Stimulated activated CD8-positive, alpha-beta memory T cell treated with anti-CD3 and anti-CD28 coated beads, Interleukin-2, amount 100 ng/mL, for 1 hour (primary cell): ENCODE data around the gene SMIM43.
"Not testable (repeated sequence)": the region's sequence is repeated elsewhere in the genome, so short reads cannot be mapped to it uniquely, and the experiment has no call there.

Source experiments
- DNase-seq, 2 donors: peaks; one replicate each; pipeline ENCODE4 v3.0.0-alpha.2; 2020; ENCODE audit warnings: low read depth in 2 of 2

SMIM43 gene

DNA sequence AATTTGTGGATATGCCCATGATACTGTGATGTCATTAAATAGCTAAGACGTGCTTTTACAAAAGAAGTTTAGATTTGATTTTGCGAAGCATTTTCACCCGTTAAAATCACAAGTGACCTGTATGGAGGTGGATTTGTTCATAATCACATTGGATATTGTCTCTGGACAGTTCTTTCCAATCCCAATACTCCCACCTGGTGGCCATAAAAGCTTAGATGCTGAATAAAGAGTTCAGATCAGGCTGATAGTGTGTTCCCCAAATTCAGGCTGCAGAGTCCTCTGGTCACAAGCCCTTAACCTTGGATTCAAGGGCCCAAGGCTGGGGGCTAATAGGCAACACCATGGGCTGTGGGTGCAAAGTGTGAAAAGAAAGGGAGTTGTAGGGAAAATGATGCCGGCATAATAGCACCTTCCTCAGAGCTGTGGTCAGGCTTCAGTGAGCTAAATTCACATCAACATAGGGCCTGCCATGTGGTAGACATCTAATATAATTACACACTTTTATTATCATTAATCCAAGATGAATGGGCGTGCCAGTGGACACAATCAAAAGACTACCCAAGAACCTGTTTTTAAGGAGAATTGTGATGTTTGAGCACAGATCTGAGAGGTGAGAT, 28.1 kb downstream of the SMIM43 start:
- DNase-seq: no peak

DNA sequence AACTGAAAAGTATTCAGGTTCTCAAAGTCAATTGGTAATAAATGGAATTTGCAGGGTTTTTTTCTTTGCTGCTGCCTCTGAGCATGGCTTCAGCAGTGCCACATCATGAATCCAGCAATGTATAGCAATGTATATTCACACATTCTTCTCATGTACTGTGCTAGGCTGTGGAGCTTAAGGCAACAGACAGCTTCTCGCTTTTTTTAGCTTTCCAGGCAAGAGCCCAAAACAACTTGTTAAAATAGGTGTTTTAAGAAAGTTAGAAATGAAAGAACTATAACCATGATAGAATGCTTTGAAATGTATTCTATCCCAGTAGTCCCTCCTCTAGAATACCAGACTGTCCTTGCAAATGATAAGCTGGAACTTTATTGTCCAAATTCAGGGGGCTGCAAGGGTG, 30.4 kb downstream of the SMIM43 start:
- DNase-seq: no peak

DNA sequence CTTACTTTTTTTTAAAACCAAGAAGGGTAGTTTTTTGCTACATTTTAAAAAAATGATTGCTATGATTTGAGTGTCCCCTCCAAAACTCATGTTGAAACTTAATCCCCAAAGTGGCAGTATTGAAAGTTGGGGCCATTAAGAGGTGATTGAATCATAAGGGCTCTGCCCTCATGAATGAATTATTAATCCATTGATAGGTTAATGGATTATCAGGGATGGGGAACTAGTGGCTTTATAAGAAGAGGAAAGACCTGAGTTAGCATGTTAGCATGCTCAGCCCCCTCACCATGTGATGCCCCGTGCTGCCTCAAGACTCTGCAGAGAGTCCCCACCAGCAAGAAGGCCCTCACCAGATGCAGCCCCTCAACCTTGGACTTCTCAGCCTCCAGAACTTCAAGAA, 31.0 kb downstream of the SMIM43 start:
- no peak for DNase-seq

DNA sequence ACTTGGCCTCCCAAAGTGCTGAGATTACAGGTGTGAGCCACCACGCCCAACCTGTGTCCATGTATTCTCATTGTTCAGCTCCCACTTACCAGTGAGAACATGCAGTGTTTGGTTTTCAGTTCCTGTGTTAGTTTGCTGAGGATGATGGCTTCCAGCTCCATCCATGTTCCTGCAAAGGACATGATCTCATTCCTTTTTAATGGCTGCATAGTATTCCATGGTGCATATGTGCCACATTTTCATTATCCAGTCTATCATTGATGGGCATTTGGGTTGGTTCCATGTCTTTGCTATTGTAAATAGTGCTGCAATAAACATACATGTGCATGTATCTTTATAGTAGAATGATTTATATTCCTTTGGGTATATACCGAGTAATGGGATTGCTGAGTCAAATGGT, 35.2 kb downstream of the SMIM43 start:
- DNase-seq: not testable (repeated sequence)

DNA sequence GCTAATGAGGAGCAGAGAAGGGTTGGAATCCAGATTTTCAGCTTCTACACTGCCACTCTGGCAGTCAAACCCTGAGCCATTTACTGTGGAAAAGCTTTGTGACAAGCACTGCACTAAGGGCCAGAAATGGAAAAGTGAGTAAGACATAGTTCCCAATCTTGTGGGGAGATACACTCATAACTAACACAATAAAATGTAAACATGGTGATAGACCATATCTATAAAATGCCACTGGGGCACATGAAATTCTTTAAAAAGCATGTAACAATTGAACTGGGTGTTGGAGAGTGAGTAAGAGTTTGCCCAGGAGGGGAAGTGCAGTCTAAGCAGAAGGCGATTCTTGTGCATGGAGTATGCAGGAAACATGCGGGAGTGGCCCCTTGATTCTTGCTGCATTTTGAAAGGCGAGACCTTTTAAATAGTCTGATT, 36.2 kb downstream of the SMIM43 start:
- no peak for DNase-seq

DNA sequence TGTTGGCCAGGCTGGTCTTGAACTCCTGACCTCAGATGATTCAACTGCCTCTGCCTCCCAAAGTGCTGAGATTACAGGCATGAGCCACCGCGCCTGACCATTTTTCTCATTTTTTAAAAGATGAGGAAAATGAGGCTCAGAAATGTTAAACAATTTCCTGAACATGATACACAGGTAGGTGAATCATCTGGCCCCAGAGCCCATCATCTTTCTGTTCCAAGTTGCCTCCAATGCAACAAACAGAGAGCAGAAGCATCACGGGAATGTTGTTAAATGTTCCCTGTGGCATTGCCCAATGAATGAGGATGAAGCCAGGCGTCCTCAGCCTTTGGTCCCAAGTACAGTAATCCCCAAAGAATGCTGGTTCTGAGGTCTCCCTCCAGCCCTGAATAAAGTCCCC, 36.9 kb downstream of the SMIM43 start:
- no peak for DNase-seq

DNA sequence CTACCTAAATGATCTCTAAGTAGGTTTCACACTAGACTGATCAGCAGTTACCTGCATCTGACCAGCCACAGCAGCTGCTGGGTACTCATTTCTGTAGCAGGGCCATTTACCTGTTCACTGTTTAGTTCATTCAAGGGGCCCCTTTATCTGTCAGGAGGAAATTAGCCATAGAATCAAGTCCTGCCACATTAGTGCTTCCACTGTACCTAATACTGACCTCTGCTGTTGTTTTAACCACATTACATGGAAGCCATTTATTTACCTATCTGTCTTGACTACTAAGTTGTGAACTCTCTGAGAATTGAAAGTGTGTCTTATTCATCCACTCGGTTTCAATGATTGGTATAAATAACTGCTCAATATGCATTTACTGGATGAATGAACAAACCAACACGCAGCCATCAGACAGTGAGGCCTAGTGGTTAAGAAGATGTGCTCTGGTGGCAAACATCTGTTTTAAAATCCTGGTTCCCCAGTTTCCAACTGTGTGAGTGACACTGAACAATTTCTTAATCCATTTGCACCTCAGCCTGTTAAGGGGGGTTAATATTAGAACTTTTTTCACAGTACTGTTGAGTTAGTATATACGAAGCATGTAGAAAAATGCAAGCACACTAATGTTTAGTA, 38.2 kb downstream of the SMIM43 start:
- DNase-seq: no peak

DNA sequence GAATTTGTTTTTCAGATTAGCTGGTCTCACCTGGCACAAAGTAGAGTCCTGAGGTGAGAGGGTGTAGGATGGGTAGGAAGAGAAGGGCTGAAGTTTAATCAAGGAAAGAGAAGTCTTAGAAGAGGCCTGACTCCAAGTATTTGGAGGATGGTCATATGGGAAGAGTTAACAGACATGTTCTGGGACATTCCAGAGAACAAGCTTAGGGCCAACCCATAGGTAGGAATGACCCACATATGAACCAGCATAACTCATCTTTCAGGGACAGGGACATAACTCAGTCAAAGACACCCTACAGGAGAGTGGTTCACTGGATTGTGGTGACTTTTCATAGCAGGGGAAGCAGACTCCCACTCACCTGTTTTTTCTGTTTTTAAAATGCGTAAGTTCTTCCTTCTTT, 40.3 kb downstream of the SMIM43 start:
- no peak for DNase-seq

DNA sequence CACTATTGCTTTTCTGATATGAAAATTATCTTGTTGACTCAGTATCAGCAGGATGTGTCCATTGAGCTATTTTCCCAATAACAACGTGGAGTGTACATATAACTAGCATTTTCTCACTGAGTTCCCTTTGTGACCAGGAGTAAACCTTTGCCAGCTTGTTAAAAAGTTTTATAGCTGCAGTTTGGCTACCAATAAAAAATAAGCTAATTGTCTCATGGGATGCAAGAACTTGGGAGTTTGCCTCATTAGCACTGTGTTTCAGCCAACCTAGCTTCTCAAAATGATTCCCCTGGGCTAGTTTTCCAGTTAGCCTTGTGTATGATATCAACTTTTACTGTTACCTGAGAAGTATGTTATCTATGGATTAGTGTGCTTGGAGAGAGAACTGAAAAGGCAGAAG, 43.3 kb downstream of the SMIM43 start:
- no peak for DNase-seq

DNA sequence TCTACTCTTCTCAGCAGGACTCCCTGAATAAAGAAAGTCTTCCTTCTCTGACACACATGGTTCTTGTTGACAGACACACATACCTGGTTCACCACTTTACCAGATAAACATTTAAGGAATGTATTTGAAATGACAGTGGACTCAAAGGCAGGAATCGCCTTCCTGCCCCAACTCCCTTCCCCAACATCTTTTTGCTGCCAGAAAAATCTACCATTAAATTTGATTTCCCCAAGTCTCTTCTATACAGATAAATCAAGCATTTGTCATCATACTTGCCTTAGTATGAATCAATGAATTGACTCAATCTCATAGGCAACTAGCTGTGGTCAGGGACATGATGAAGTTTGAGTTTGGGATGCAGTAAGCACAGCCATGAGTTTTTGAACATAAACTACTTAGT, 44.9 kb downstream of the SMIM43 start:
- no peak for DNase-seq

DNA sequence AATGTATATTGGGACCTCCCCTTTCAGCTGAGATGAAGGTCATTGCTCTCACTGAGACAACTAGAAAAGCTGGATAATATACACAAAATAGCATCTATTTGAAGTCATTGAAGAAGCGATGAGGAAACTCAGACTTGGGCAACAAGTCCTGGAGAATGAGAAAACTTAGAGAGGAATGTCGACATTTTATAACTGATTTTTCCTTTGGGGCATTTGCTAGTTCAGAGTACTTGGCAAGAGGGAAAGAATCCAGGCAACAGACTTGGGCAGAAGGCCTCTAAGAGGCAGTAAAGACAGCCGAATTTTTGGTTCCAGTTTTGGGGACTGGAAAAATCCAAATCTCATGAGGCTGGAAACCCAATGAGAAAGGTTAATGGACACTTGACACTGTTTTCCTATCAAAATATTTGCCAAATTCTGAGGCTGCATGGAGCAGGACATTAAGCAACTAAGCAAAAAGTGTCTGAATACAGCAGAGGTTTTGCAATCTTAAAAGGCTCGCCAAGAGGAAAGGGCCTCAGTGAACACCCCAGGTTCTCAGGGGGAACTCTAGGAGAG, 47.2 kb downstream of the SMIM43 start:
- DNase-seq: no peak

DNA sequence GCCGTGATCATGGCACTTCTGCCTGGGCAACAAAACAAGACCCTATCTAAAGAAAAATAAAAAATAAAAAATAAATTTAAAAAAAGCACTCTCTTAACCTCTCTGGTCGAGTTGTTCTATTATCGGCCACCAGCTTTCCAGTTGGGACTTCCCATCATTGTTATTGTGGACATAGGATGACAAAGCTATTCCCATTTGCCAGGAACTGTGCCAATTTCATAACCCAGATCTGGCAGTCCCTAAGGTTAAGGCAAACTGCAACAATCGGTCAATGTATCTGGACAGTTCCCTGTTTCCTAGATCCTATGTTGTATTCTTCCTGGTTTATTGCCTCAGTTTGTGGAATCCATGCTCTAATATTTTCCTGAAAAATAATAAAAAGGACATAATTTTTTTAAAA, 50.4 kb downstream of the SMIM43 start:
- DNase-seq: no peak

DNA sequence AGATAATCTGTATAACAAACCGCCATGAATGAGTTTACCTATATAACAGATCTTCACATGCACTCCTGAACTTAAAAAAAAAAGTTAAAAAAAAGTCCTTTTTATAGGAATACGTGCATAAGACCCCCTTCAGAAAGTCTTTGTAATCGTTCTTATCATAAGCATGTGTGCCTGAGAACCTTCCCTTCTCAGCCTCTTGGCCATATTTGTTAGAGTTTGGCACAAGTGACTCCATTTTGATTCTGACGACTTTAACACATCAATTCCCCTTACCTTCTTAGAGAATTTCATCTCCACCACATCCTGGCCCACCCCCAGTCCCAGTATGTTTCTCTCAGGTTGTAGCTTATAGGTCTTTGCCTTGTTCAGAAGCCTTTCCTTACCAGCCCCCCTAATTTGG, 52.2 kb downstream of the SMIM43 start:
- DNase-seq: no peak

DNA sequence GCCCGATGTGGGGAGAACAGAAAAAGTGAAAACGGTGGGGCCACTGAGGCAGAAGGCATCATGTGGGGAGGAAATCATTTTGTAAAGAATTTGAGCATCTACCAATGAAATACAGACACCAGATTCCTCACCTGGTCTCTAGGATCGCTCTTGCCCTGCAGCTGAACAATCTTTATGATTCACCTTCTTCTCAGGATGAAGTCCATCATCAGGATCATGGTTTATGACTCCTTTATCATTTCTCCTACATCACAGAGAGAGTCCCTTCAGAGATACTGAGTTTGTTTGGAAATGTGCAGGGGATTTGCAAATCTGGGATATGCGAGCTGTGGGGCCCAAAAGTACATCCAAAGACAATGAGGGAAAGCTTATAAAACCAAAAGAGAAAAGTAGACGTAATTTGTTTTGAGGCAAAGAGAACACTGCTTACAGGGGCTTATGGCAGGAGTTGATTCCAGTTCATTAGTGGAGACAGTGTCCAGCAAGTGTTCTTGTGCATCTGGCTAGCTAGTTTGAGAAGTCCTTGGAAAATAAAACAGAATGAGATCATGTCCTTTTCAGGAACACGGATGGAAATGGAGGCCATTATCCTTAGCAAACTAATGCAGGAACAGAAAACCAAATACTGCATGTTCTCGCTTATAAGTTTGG, 52.8 kb downstream of the SMIM43 start:
- no peak for DNase-seq

DNA sequence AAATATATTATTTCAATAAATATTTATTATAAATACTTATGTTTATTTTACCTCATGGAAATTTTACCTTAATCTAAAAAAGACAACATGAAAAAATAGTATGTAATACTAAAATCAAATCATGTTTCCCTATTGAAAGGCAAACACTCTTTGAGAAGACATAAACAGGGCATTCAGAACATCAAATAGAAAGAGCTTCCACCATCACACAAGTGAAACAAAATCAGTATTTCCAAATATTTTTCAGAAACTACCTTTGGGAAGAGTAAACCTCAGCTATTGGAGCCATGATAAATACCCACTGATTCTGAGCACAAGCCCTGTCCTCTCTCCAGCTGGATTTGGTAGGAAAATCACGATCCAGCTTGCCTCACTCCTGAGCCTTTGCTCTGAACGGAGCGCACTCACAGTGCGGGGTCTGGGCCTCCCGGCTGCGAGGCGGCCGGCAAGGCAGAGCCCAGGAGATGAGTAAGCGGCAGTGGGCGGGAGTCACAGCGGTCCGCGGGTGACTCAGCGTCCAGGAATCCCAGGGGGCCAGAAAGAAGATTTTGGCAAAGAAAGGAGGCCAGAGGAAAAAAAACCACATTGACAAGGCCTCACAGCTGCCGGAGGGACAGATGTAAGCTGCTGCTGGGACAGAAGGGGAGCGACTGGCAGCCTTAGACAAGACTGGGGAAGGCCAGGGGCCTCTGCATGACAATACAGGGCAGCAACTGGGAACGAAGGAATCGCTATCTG, 53.5 kb downstream of the SMIM43 start:
- no peak for DNase-seq

DNA sequence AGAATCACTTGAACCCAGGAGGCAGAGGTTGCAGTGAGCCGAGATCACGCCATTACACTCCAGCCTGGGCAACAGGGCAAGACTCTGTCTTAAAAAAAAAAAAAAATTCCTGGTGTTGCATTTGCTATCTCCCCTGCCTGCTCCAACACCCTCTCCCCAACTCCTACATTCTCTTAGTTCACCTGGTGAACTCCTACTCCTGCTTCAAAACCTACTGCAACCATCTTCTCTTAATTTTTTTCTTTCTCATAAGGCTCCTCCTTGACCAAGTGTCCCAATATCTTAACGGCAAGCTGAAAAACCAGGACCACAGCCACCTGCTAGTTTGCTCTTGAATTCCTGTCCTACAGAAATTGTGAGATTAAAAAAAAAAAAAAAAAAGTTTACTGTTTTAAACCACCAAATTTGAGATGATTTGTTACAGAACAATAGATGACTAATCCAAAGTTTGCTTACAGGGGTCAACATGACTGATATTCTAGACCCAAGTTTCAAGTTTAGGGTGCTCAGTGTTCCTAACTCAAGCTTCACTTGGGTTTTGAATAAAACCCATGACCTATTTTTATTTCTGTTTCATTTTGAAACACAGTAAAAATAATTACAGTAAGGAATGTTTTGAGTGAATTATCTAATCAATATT, 55.1 kb downstream of the SMIM43 start:
- DNase-seq: no peak
